GM12864 (cell line): ENCODE data around the gene KCNH8.

Source experiments
- DNase-seq: peaks from one replicate; pipeline ENCODE4 v3.0.0-alpha.2; 2011; ENCODE audit warnings: low read depth
- H3K4me3 ChIP-seq: 2 replicates; pipeline ENCODE4 v1.5.1; 2011; ENCODE audit warnings: mild to moderate bottlenecking, low read depth, low read length, control low read depth
- CTCF ChIP-seq: IDR thresholded peaks from 2 replicates; pipeline ENCODE4 v1.5.1; 2011; ENCODE audit warnings: low read depth, mild to moderate bottlenecking, moderate library complexity, low read length, control low read depth, inconsistent platforms; ENCODE audit errors: missing control alignments

KCNH8 gene

DNA sequence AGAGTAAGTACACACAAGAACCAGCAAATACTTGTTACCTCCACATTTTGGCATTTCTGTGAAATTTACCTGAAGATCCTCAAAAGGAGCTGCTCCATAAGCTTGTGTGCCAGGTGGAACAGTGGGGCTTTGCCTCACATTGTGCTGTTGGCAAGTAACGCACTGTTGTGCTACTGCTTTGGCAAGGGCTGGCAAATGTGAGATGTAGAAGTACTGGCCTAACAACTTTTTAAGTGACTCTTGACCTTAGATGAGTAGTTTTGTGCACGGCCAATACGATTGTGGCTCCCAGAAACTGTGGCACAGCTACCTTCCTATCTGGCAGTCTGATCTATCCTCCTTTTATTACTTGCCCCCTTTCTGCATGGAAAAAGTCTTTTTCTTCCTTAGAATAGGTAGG, 337.0 kb downstream of the KCNH8 start:
- DNase-seq = no peak
- H3K4me3 ChIP-seq = no peak overlapping the region
- no peak for TF ChIP-seq CTCF

DNA sequence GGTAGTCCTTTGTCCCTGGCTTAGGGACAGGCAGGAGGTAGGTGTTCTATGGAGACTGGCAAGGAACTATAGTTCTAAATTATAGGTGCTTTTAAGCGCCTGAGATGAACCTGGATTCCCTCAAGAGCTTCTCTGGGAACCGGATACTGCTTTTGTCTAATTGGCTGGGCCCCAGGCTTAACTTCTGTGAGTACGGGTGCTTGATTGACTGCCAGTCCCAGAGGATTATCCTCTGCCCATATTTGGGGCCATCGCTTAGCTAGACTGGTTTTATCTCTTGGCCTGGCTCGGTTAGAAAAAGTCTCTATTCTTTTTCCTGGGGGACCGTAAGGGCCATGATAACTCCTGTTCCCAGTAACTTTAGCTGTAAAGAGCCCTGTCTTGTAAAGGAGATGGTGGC, 339.1 kb downstream of the KCNH8 start:
- no peak for TF ChIP-seq CTCF
- DNase-seq = no peak
- H3K4me3 ChIP-seq = no peak overlapping the region

GRCh38 chr3:19488939-19489338, 340.6 kb downstream of the KCNH8 start:
- H3K4me3 ChIP-seq = no peak overlapping the region
- DNase-seq = no peak
- TF ChIP-seq CTCF = no peak

DNA sequence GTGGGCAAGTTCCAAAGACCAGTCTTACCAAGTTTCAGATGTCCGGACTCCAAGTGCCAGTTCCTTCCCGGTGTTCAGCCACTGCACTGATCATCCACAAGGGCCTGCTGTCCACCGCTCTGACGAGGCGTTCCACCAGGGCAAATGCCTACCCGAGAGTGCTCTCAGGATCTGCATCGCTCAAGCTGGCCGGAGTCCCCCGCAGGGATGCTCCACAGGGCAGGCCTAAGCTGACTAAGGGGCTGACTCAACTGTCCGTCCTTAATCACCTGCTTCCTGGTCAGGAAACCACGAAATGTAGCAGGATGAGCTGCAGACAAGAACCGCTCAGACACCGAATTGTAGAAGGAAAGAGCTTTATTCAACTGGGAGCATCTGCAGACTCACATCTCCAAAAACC, 341.6 kb downstream of the KCNH8 start:
- H3K4me3 ChIP-seq = no peak overlapping the region
- DNase-seq = no peak
- no peak for TF ChIP-seq CTCF

GRCh38 chr3:19506171-19506570, 357.9 kb downstream of the KCNH8 start:
- TF ChIP-seq CTCF = no peak
- H3K4me3 ChIP-seq = no peak overlapping the region
- DNase-seq = no peak

GRCh38 chr3:19522305-19522704, 374.0 kb downstream of the KCNH8 start:
- DNase-seq = no peak
- no peak for TF ChIP-seq CTCF
- H3K4me3 ChIP-seq = no peak overlapping the region

- no peak for DNase-seq
Observed at GRCh38 chr3:19526071-19526470, 377.8 kb downstream of the KCNH8 start.

More at GRCh38 chr3:19526071-19526470, 377.8 kb downstream of the KCNH8 start:
- no peak overlapping the region for H3K4me3 ChIP-seq
- TF ChIP-seq CTCF = no peak
